GM18861 (cell line): ENCODE data around the gene PMEL.
"Not testable (repeated sequence)": the region's sequence is repeated elsewhere in the genome, so short reads cannot be mapped to it uniquely, and the experiment has no call there.

Experiments used
- ATAC-seq: cut with Tn5 transposase; IDR thresholded peaks from one replicate; pipeline ENCODE4 v1.9.1; 2021; ENCODE audit not compliant: unreplicated experiment

PMEL gene

GRCh38 chr12:55983232-55983842 is 17.5 kb upstream of the PMEL start:
- ATAC-seq = no peak

- ATAC-seq = peak; percentile 87
Measured at GRCh38 chr12:55982319-55982936, 16.6 kb upstream of the PMEL start.

DNA sequence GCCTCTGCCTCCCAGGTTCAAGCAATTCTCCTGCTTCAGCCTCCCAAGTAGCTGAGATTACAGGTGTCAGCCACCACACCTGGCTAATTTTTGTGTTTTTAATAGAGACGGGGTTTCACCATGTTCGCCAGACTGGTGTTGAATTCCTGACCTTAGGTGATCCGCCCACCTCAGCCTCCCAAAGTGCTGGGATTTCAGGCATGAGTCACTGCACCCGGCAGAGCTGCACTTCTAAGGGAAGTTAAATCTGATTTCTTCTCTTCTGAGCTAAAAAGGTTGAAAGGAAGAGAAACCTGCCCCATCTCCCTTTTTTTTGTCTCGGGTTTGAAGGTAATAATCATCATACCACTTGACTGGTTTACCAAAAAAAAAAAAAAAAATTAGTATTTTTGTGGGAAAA is 16.0 kb upstream of the PMEL start:
- ATAC-seq = not testable (repeated sequence)

DNA sequence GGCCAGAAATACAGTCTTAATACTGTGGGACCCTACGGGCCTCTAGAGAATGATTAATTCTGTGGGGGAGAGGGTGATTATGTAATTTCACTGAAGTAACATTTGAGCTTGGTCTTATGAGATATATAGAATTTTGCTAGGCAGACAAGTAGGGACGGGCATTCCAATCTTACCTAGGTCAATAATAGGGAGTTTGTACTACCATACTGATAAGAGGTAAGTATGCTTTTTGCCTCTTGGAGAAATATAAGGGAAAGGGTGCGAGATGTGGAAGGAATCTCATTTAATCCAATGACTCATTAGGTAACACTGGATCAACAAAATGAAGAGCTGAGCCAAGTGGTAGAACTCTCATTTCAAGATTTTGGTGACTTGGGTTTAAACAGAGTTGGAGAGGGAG is 13.2 kb upstream of the PMEL start:
- no peak for ATAC-seq

- ATAC-seq = no peak
Measured at GRCh38 chr12:55978393-55978792, 12.6 kb upstream of the PMEL start.

GRCh38 chr12:55974308-55974730 is 8.5 kb upstream of the PMEL start:
- no peak for ATAC-seq

GRCh38 chr12:55973599-55974307 is 7.9 kb upstream of the PMEL start, which contains the start of gene RAB5B:
Gene RAB5B (plus strand): TSS chr12:55974078. CDS start chr12:55986961, 12,883 bp downstream.
- peak; percentile 91 for ATAC-seq

GRCh38 chr12:55972911-55973598 is 7.2 kb upstream of the PMEL start:
- ATAC-seq = no peak

- ATAC-seq = no peak
Measured at GRCh38 chr12:55972456-55972855, 6.6 kb upstream of the PMEL start.

GRCh38 chr12:55972042-55972441 is 6.2 kb upstream of the PMEL start:
- no peak for ATAC-seq

DNA sequence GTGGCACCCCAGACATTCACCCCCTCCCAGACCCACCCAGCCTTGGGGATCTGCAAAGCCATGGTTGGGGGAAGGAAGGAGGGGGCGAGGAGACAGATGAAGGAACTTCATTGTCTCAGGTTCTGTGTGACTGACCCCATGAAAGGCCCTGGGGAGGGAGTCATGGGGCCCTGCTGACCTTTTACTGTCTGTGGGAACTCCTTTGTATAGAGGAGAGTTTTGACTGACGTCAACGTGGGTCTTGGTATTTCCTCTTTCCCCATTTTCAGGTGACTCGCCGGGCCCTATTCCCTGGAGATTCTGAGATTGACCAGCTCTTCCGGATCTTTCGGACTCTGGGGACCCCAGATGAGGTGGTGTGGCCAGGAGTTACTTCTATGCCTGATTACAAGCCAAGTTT is 4.9 kb upstream of the PMEL start:
- no peak for ATAC-seq

GRCh38 chr12:55969356-55969755 is 3.5 kb upstream of the PMEL start:
- ATAC-seq = no peak

DNA sequence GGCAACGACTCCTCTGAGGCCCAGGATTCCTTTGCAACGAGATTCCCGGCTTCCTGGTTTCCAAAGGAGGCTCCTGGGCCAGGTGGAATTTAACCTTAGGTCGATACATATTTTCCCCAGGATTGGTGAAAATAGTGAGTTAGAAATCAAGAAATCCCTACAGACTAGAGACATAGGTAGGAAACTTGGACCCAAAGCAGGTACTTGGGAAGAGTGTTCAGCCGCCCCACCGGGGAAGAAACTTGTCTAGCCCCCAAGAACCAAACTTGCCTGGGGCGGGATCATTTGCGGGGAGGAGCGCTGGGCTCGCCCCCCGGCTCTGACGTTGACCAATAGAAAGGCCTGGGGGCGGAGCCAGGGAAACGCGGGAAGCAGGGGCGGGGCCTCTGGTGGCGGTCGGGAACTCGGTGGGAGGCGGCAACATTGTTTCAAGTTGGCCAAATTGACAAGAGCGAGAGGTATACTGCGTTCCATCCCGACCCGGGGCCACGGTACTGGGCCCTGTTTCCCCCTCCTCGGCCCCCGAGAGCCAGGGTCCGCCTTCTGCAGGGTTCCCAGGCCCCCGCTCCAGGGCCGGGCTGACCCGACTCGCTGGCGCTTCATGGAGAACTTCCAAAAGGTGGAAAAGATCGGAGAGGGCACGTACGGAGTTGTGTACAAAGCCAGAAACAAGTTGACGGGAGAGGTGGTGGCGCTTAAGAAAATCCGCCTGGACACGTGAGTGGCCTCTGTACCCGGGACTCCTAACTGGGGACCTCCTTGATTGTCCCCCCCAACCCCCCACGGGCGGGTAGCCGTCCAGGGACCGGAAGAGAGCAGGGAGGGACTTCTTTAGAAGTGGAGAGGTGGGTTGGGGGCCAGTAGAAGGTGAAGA is 803 bp upstream of the PMEL start, which contains the start of gene CDK2:
Gene CDK2 (plus strand): TSS at position 423 of the 874 bp plus-strand sequence. CDS start 179 bp downstream, at position 602.
- ATAC-seq = peak; percentile 68

GRCh38 chr12:55965240-55965639 is 602 bp downstream of the PMEL start:
- ATAC-seq = no peak

- no peak for ATAC-seq
Measured at GRCh38 chr12:55963760-55964159, 2.1 kb downstream of the PMEL start.

DNA sequence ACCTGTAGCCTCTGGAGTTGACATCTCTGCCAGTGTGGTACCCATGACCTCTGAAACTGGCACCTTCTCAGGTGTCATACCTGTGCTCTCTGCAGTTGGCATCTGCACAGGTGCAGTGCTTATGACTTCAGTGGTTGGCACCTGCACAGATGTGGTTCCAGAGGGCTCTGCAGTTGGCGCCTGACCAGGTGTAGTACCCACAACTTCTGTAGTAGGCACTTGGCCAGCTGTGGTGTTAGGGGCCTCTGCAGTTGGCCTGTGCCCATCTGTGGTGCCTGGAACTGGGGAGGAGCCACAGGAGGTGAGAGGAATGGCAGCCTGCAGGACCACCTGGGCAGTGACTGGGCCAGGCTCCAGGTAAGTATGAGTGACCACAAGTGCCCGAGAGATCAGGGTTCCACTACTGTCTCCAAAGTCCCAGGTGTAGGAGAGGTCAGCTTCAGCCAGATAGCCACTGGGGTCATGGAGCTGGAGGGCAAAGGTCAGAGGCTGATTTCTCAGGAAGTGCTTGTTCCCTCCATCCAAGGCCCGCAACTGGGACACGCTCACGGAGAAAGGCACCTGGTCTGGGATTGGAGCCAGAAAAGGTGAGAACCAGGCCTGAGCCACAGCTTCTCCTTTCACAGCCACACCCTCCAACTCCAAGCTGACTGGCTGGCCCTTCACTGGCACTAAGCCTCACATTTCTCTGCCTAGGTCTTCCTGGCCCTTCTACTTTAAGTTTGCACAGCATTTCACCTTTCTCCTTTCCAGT is 8.6 kb downstream of the PMEL start:
- no peak for ATAC-seq

DNA sequence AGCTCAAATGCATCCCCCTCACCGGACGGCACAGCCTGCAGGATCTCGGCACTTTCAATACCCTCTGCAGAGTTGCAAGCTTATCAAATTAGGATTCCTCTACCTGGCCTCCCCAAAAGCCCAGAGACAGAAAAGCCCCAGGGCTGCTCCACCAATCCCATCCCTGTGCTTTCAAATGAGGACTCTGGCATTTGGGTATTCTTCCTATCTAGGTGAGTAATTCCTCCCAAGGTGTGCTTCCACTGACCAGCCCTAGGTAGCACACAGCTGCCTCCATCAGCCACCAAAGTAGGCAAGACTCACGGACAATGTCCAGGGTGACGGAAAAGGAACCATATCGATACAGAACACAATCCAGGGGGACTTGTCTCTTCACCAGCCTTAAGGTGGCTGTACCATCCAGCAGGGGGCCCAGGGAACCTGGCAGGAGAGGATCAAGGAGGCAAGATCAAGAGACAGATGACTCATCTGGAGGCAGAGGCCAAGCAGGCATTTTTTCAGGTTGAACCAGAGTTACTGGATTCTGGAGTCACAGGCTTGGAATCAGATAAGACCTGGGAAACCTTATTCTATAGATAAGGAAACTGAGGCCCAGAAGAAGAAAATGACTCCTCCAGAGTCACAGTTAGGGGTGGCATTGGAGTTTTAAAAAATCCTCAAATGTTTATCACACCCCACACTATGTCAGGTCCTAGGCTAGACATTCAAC is 9.9 kb downstream of the PMEL start:
- ATAC-seq = no peak

GRCh38 chr12:55955344-55955743 is 10.5 kb downstream of the PMEL start:
- ATAC-seq = no peak

DNA sequence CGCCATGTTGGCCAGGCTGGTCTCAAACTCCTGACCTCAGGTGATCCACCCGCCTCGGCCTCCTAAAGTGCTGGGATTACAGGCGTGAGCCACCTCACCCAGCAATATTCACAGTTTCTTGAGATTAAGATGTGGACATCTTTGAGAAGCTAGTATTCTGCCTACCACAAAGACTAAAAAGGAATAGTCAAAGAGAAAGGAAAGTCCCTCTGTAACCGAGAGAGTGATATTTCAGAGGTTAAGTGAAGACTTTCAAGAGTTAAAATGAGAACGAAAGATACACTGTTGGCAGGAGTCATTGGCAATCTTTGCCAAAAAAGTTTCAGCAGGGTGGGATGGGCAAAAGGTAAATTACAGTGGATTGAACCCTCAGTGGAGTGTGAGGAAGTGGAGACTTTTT is 19.3 kb downstream of the PMEL start:
- no peak for ATAC-seq
